Suprapubic skin (tissue), 4 donors: Measurements from ENCODE around the gene TES. TPM values are rescaled to one million over a fixed set of nuclear protein-coding genes. Genes with fewer than 3 reads are reported as not detected.

ENCODE experiments used
- DNase-seq, 2 donors: peaks; one replicate each; pipeline ENCODE4 v3.0.0-alpha.2; 2019; ENCODE audit warnings: low spot score in 2 of 2
- H3K27ac ChIP-seq: fragments of 200-600 bp; sonication (generic); one replicate; pipeline ENCODE4 v1.5.1; 2019
- H3K27me3 ChIP-seq: fragments of 200-600 bp; sonication (generic); one replicate; pipeline ENCODE4 v1.5.1; 2019
- H3K36me3 ChIP-seq: fragments of 200-600 bp; sonication (generic); one replicate; pipeline ENCODE4 v1.5.1; 2019
- H3K4me1 ChIP-seq: fragments of 200-600 bp; sonication (generic); one replicate; pipeline ENCODE4 v1.5.1; 2019
- H3K4me3 ChIP-seq: fragments of 200-600 bp; sonication (generic); one replicate; pipeline ENCODE4 v1.5.1; 2019; ENCODE audit warnings: mild to moderate bottlenecking
- H3K9me3 ChIP-seq: fragments of 200-600 bp; sonication (generic); one replicate; pipeline ENCODE4 v1.5.1; 2019
- EP300 ChIP-seq: sonication (generic); formaldehyde crosslinking; IDR thresholded peaks from one replicate; pipeline ENCODE4 v1.6.1; 2017; ENCODE audit warnings: antibody characterized with exemption
- POLR2A ChIP-seq, 2 donors: fragments of 450-650 bp; IDR thresholded peaks; one replicate each; pipeline ENCODE4 v1.6.1; 2017; ENCODE audit warnings: antibody characterized with exemption in 2 of 2, mild to moderate bottlenecking in 2 of 2, moderate library complexity in 2 of 2
- POLR2AphosphoS5 ChIP-seq, 3 donors: sonication (generic); formaldehyde crosslinking; IDR thresholded peaks; one replicate each; pipeline ENCODE4 v1.6.1; 2017; ENCODE audit warnings: antibody characterized with exemption in 3 of 3
- WGBS: methylation state at CpG from one replicate; pipeline ENCODE4 v1.1.5; 2018; 5-methylcytosine and 5-hydroxymethylcytosine counted together
- total RNA-seq, 4 donors: library from RNA; depleted of rRNA; stranded (reverse); fragments of >200 nt; gene quantifications; one replicate each; pipeline ENCODE4 v1.1.0, GENCODE V29; 2016
- TF ChIP-seq, protein P1 (sequence below), 2 donors: fragments of 200-600 bp in 1 of 2; fragments of 450-650 bp in 1 of 2; sonication (generic) in 1 of 2; IDR thresholded peaks; one replicate each; pipeline ENCODE4 v1.5.1; 2016 to 2019; ENCODE audit warnings: antibody characterized with exemption in 2 of 2, mild to moderate bottlenecking in 1 of 2, moderate library complexity in 1 of 2

Gene TES
- total RNA-seq, 4 donors from 2014 or later: 44.3 to 66.0 (median 57.5) TPM

DNA sequence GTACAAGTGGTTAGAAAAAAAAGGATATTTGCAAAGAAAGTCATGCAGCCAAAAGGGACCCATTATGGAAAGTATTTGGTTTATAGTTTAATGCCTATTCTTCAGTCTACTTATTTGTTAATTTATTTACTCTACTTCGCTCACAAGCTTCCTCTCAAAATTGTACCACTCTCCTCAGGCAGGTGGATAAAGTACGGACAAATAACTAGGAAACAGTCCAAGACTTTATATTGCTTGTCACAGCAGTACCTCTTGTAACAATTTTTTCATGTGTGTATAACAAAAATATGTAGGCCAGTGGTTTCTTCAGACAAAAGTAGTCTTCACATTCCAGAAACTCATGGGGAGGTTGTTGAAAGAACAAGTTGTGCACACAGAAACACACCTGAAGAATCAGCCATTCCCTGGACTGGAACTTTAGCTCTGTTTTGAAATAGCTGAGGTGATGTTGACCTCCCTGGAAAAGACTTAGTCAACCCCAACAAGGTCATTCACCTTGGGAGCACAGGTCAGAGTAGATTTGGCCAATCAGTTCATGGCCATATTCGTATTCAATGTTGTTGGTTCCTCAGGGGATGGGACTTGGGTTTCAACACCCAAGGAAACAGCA is 73.4 kb downstream of the TES start:
- no peaks in the 10 kb centered on the region for H3K36me3 ChIP-seq
- H3K27ac ChIP-seq: no peak overlapping the region
- no peaks in the 10 kb centered on the region for H3K4me1 ChIP-seq
- TF ChIP-seq EP300 (no peak), POLR2A (IDR thresholded peaks at IDR 0.05) (no peak), POLR2AphosphoS5 (IDR thresholded peaks at IDR 0.05) (no peak)
- TF ChIP-seq, protein P1, sequence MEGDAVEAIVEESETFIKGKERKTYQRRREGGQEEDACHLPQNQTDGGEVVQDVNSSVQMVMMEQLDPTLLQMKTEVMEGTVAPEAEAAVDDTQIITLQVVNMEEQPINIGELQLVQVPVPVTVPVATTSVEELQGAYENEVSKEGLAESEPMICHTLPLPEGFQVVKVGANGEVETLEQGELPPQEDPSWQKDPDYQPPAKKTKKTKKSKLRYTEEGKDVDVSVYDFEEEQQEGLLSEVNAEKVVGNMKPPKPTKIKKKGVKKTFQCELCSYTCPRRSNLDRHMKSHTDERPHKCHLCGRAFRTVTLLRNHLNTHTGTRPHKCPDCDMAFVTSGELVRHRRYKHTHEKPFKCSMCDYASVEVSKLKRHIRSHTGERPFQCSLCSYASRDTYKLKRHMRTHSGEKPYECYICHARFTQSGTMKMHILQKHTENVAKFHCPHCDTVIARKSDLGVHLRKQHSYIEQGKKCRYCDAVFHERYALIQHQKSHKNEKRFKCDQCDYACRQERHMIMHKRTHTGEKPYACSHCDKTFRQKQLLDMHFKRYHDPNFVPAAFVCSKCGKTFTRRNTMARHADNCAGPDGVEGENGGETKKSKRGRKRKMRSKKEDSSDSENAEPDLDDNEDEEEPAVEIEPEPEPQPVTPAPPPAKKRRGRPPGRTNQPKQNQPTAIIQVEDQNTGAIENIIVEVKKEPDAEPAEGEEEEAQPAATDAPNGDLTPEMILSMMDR (IDR thresholded peaks at IDR 0.05): no peak
- no peaks in the 10 kb centered on the region for H3K27me3 ChIP-seq
- no peaks in the 10 kb centered on the region for H3K9me3 ChIP-seq
- no peak for DNase-seq
- 92% methylated on average over 3 of the region's 3 CpGs for WGBS
- no peak overlapping the region for H3K4me3 ChIP-seq

DNA sequence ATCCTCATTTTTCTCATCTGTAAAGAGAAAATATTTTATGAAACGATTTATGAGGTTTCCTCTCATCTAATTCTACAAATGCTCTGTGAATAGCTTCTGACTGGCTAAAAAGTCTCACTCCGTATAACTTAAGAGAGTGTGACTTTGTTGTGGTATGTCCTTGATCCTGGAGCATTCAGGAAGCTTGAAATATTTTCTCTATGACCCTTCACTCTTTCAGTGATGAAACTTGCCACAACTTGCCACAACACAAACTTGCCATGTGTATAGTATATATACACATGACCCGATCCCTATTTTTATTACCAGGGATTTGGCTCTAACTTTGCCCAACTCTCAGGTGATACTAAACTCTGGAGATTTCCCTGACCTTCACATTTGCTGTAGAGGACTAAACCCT is 74.1 kb downstream of the TES start:
- H3K27me3 ChIP-seq: no peaks in the 10 kb centered on the region
- H3K4me1 ChIP-seq: no peaks in the 10 kb centered on the region
- no peak for DNase-seq
- WGBS: 74% methylated on average over 3 of the region's 3 CpGs
- no peak overlapping the region for H3K4me3 ChIP-seq
- H3K9me3 ChIP-seq: no peaks in the 10 kb centered on the region
- H3K27ac ChIP-seq: no peak overlapping the region
- TF ChIP-seq POLR2A (IDR thresholded peaks at IDR 0.05) (no peak), POLR2AphosphoS5 (IDR thresholded peaks at IDR 0.05) (no peak), EP300 (no peak)
- TF ChIP-seq, protein P1 (IDR thresholded peaks at IDR 0.05): no peak
- H3K36me3 ChIP-seq: no peaks in the 10 kb centered on the region

DNA sequence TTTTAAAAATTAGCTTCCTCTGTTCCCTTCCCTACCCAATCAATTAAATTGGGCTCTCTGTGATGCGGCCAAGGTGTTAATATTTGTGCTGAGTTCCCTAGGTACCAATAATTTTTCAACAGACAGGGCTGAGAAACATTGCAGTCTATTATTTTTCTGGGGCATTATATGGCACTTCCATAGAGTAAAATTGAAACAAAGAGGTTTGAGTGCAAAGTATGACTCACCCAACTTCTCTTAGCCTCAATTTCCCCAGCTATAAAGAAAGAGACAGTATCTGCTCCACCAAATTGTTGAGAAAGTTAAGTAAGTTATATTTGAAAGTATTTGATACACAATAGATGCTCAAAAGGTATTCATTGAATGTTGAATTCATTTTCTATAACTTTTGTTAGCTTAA is 74.9 kb downstream of the TES start:
- no peaks in the 10 kb centered on the region for H3K9me3 ChIP-seq
- WGBS: 89% methylated on average over 1 of the region's 1 CpG
- no peak overlapping the region for H3K27ac ChIP-seq
- no peak for DNase-seq
- H3K36me3 ChIP-seq: no peaks in the 10 kb centered on the region
- H3K27me3 ChIP-seq: no peaks in the 10 kb centered on the region
- H3K4me1 ChIP-seq: no peaks in the 10 kb centered on the region
- no peak for TF ChIP-seq POLR2A (IDR thresholded peaks at IDR 0.05)
- TF ChIP-seq, protein P1 (IDR thresholded peaks at IDR 0.05): no peak
- TF ChIP-seq POLR2AphosphoS5 (IDR thresholded peaks at IDR 0.05): no peak
- TF ChIP-seq EP300: no peak
- H3K4me3 ChIP-seq: no peak overlapping the region

DNA sequence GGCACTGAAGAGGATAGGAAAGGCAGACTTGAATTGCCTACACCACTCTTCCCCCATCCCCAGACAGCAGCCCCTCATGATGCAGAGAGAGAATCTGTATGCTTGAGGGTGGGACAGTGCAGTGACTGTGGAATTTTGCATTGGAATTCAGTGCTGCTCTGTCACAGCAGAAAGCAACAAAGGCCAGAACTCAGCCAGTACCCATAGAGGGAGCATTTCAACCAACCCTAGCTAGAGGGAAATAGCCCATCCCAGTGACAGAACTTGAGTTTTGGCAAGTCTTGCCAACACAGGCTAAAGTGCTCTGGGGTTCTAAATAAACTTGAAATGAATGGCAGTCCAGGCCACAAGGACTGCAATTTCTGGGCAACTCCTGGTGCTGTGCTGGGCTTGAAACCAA is 80.4 kb downstream of the TES start:
- H3K4me3 ChIP-seq: no peak overlapping the region
- no peak for DNase-seq
- no peaks in the 10 kb centered on the region for H3K36me3 ChIP-seq
- no peaks in the 10 kb centered on the region for H3K4me1 ChIP-seq
- no peak overlapping the region for H3K27ac ChIP-seq
- H3K9me3 ChIP-seq: no peaks in the 10 kb centered on the region
- TF ChIP-seq, protein P1 (IDR thresholded peaks at IDR 0.05): no peak
- no peak for TF ChIP-seq EP300
- no peak for TF ChIP-seq POLR2AphosphoS5 (IDR thresholded peaks at IDR 0.05)
- TF ChIP-seq POLR2A (IDR thresholded peaks at IDR 0.05): no peak
- H3K27me3 ChIP-seq: no peaks in the 10 kb centered on the region

DNA sequence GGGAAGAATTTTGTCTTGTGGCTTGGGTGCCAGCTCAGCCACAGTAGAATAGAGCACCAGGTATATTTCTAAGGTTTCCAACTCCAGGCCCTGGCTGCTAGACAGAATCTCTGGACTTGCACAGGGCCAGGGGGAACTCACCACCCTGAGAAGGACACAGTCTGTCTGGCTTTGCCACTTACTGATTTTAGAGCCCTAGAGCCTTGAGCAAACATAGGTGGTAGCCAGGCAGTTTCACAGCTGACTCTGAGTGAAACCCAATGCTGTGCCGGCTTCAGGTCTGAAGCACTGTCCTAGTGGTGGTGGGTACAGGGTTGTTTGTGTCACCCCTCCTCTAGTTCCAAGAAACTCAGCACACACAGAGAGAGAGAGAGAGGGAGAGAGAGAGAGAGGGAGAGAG is 81.6 kb downstream of the TES start:
- WGBS: 100% methylated on average over 1 of the region's 1 CpG
- no peak for DNase-seq
- Histone ChIP-seq H3K27me3 (no peaks in the 10 kb centered on the region), H3K27ac (no peak overlapping the region), H3K4me1 (no peaks in the 10 kb centered on the region), H3K4me3 (no peak overlapping the region), H3K9me3 (no peaks in the 10 kb centered on the region), H3K36me3 (no peaks in the 10 kb centered on the region)
- TF ChIP-seq EP300: no peak
- TF ChIP-seq POLR2AphosphoS5 (IDR thresholded peaks at IDR 0.05): no peak
- no peak for TF ChIP-seq POLR2A (IDR thresholded peaks at IDR 0.05)
- TF ChIP-seq, protein P1 (IDR thresholded peaks at IDR 0.05): no peak
